SK-N-SH treated with all-trans-retinoic acid at 6 μM for 48 hours (cell line): ENCODE data around the gene ROCK2.

Experiments used
- ARNTL ChIP-seq: fragments of 450-650 bp; formaldehyde crosslinking; IDR thresholded peaks from 2 replicates; pipeline ENCODE4 v1.5.0; 2020; ENCODE audit warnings: low read depth, mild to moderate bottlenecking, moderate library complexity, borderline replicate concordance
- CSDC2 ChIP-seq: fragments of 250-450 bp; sonication (Bioruptor Pico); IDR thresholded peaks from 2 replicates; pipeline ENCODE4 v1.5.0; 2020; ENCODE audit warnings: mild to moderate bottlenecking, moderate library complexity
- ESRRG ChIP-seq: fragments of 250-450 bp; sonication (Bioruptor Pico); IDR thresholded peaks from 2 replicates; pipeline ENCODE4 v1.6.1; 2021; ENCODE audit warnings: mild to moderate bottlenecking
- GLIS3 ChIP-seq: fragments of 250-450 bp; sonication (Bioruptor Pico); IDR thresholded peaks from 2 replicates; pipeline ENCODE4 v1.5.0; 2020; ENCODE audit warnings: mild to moderate bottlenecking, moderate library complexity
- ISL1 ChIP-seq: fragments of 250-450 bp; sonication (Bioruptor Pico); IDR thresholded peaks from 2 replicates; pipeline ENCODE4 v2.1.2; 2022; ENCODE audit warnings: mild to moderate bottlenecking, moderate library complexity
- PATZ1 ChIP-seq: fragments of 250-450 bp; sonication (Bioruptor Pico); IDR thresholded peaks from 2 replicates; pipeline ENCODE4 v1.8.0; 2020; ENCODE audit warnings: mild to moderate bottlenecking, moderate library complexity, borderline replicate concordance
- POU6F1 ChIP-seq: fragments of 250-450 bp; sonication (Bioruptor Pico); IDR thresholded peaks from 2 replicates; pipeline ENCODE4 v1.8.0; 2021; ENCODE audit warnings: low read depth, mild to moderate bottlenecking, moderate library complexity, borderline replicate concordance
- PPARA ChIP-seq: fragments of 250-450 bp; sonication (Bioruptor Pico); IDR thresholded peaks from 2 replicates; pipeline ENCODE4 v1.5.0; 2020; ENCODE audit warnings: mild to moderate bottlenecking, borderline replicate concordance
- SNAI2 ChIP-seq: fragments of 250-450 bp; sonication (Bioruptor Pico); IDR thresholded peaks from 2 replicates; pipeline ENCODE4 v1.5.0; 2020; ENCODE audit warnings: mild to moderate bottlenecking, moderate library complexity
- TSHZ2 ChIP-seq: fragments of 250-450 bp; sonication (Bioruptor Pico); IDR thresholded peaks from 2 replicates; pipeline ENCODE4 v1.5.0; 2020; ENCODE audit warnings: mild to moderate bottlenecking, moderate library complexity
- ZFP3 ChIP-seq: fragments of 250-450 bp; sonication (Bioruptor Pico); IDR thresholded peaks from 2 replicates; pipeline ENCODE4 v1.5.0; 2020; ENCODE audit warnings: mild to moderate bottlenecking, moderate library complexity
- ZFP30 ChIP-seq: fragments of 450-650 bp; formaldehyde crosslinking; IDR thresholded peaks from 2 replicates; pipeline ENCODE4 v1.5.0; 2022; ENCODE audit warnings: mild to moderate bottlenecking, moderate library complexity
- ZNF565 ChIP-seq: fragments of 450-650 bp; formaldehyde crosslinking; conservative IDR thresholded peaks from 2 replicates; pipeline ENCODE4 v1.5.0; 2020; ENCODE audit warnings: low read depth, mild to moderate bottlenecking, moderate library complexity

DNA sequence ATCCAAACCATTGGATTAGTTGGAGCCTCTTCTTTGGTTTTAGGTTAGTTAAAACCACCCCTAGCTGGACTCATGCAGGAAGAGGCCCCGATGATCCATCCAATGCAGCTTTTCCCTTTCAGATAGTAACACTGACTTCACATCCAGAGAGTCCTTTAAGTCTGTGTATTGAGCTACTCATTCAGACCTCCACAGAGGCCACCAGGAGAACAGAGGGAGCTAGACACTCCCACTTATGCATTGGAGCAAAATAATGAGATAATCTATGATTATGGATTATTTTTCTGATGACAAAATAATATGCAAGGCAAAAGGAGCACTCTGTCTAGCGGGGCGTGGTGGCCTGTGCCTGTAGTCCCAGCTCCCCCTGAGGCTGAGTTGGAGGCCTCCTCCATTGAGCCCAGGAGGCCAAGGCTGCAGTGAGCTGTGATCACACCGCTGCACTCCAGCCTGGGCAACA, 1.6 kb upstream of the ROCK2 start:
- TF ChIP-seq PATZ1 (no peak), ISL1 (CRISPR knock-in tag) (no peak), CSDC2 (CRISPR knock-in tag) (no peak), PPARA (CRISPR knock-in tag) (no peak), POU6F1 (no peak), ZFP30 (CRISPR knock-in tag) (no peak), SNAI2 (CRISPR knock-in tag) (no peak), ZFP3 (CRISPR knock-in tag) (no peak), TSHZ2 (CRISPR knock-in tag) (no peak), GLIS3 (CRISPR knock-in tag) (no peak), ARNTL (CRISPR knock-in tag) (no peak), ZNF565 (CRISPR knock-in tag) (no peak), ESRRG (CRISPR knock-in tag) (no peak)
